HEK293 (cell line): ENCODE measurements around the gene PSMD13.
"Not testable (repeated sequence)": the region's sequence is repeated elsewhere in the genome, so short reads cannot be mapped to it uniquely, and the experiment has no call there.

ENCODE experiments used
- CTCF ChIA-PET: fragments of 350-600 bp; formaldehyde crosslinking; extraction: SDS; loops from one replicate; lab custom pipeline; 2021; ENCODE audit warnings: antibody characterized with exemption; lab: Yijun Ruan, JAX
- POLR2A ChIA-PET: fragments of 300-600 bp; formaldehyde crosslinking; extraction: SDS; loops from one replicate; lab custom pipeline; 2020; ENCODE audit warnings: antibody characterized with exemption, inconsistent platforms; lab: Yijun Ruan, JAX
- H3K27ac ChIP-seq: fragments of 200-500 bp; sonication (Bioruptor generic); 2 replicates; pipeline ENCODE4 v1.5.1; 2014; ENCODE audit warnings: low read depth, low read length, control low read depth, inconsistent platforms; ENCODE audit errors: extremely low read depth
- H3K36me3 ChIP-seq, 2 experiments: fragments of 200-500 bp in 1 of 2; sonication (Bioruptor generic) in 1 of 2; 1 replicate in 1 of 2; 2 replicates in 1 of 2; pipeline ENCODE4 v1.5.1; 2014 to 2017; ENCODE audit warnings: inconsistent platforms in 2 of 2, low read length in 2 of 2; ENCODE audit not compliant: control insufficient read depth in 2 of 2, insufficient read depth in 1 of 2
- H3K4me1 ChIP-seq: fragments of 200-500 bp; sonication (Bioruptor generic); 2 replicates; pipeline ENCODE4 v1.5.1; 2014; ENCODE audit warnings: mild to moderate bottlenecking, low read length, inconsistent platforms; ENCODE audit not compliant: control insufficient read depth, insufficient read depth
- H3K4me3 ChIP-seq: 2 replicates; pipeline ENCODE4 v1.5.1; 2011; ENCODE audit warnings: low read depth, mild to moderate bottlenecking, control low read depth, low read length, moderate library complexity
- H3K9me3 ChIP-seq: fragments of 200-500 bp; sonication (Bioruptor generic); 2 replicates; pipeline ENCODE4 v1.5.1; 2014; ENCODE audit warnings: low read depth, low read length, inconsistent platforms; ENCODE audit not compliant: control insufficient read depth, insufficient read depth
- GFI1B ChIP-seq: fragments of 450-650 bp; formaldehyde crosslinking; IDR thresholded peaks from 2 replicates; pipeline ENCODE4 v1.5.1; 2016; ENCODE audit warnings: missing biosample characterization, missing genetic modification characterization
- KLF10 ChIP-seq: fragments of 450-650 bp; IDR thresholded peaks from 2 replicates; pipeline ENCODE4 v1.5.1; 2018; ENCODE audit warnings: missing biosample characterization, mild to moderate bottlenecking, missing genetic modification characterization
- MEIS1 ChIP-seq: sonication (generic); formaldehyde crosslinking; IDR thresholded peaks from 2 replicates; pipeline ENCODE4 v1.8.1; 2022; ENCODE audit warnings: missing genetic modification reagents, mild to moderate bottlenecking, borderline replicate concordance
- PRDM1 ChIP-seq: fragments of 450-650 bp; formaldehyde crosslinking; IDR thresholded peaks from 2 replicates; pipeline ENCODE4; 2016; ENCODE audit warnings: missing biosample characterization, missing genetic modification characterization
- SP2 ChIP-seq: fragments of 450-650 bp; formaldehyde crosslinking; IDR thresholded peaks from 2 replicates; pipeline ENCODE4 v1.5.1; 2016; ENCODE audit warnings: missing biosample characterization, missing genetic modification characterization
- YY1 ChIP-seq: fragments of 450-650 bp; formaldehyde crosslinking; IDR thresholded peaks from 2 replicates; pipeline ENCODE4 v1.5.1; 2018; ENCODE audit warnings: missing biosample characterization, missing genetic modification characterization
- ZFP69B ChIP-seq: fragments of 450-650 bp; formaldehyde crosslinking; IDR thresholded peaks from 2 replicates; pipeline ENCODE4 v1.5.1; 2016; ENCODE audit warnings: missing biosample characterization, missing genetic modification characterization
- ZNF335 ChIP-seq: fragments of 450-650 bp; formaldehyde crosslinking; conservative IDR thresholded peaks from 2 replicates; pipeline ENCODE4 v1.5.1; 2016; ENCODE audit warnings: missing biosample characterization, missing genetic modification characterization
- ZNF629 ChIP-seq: fragments of 450-650 bp; formaldehyde crosslinking; IDR thresholded peaks from 2 replicates; pipeline ENCODE4 v1.5.1; 2017; ENCODE audit warnings: missing biosample characterization, missing genetic modification characterization
- ZNF747 ChIP-seq: fragments of 450-650 bp; formaldehyde crosslinking; IDR thresholded peaks from 2 replicates; pipeline ENCODE4 v1.5.1; 2016; ENCODE audit warnings: missing biosample characterization, missing genetic modification characterization
- ZNF768 ChIP-seq: fragments of 450-650 bp; formaldehyde crosslinking; IDR thresholded peaks from 2 replicates; pipeline ENCODE4 v1.5.1; 2018; ENCODE audit warnings: missing biosample characterization, mild to moderate bottlenecking, missing genetic modification characterization
- ZSCAN5A ChIP-seq: fragments of 450-650 bp; formaldehyde crosslinking; IDR thresholded peaks from 2 replicates; pipeline ENCODE4 v1.5.1; 2016; ENCODE audit warnings: missing biosample characterization, missing genetic modification characterization
- TF ChIP-seq, protein P1 (sequence below): fragments of 450-650 bp; formaldehyde crosslinking; IDR thresholded peaks from 2 replicates; pipeline ENCODE4 v1.5.1; 2016; ENCODE audit warnings: missing biosample characterization, missing genetic modification characterization

The PSMD13 gene

DNA sequence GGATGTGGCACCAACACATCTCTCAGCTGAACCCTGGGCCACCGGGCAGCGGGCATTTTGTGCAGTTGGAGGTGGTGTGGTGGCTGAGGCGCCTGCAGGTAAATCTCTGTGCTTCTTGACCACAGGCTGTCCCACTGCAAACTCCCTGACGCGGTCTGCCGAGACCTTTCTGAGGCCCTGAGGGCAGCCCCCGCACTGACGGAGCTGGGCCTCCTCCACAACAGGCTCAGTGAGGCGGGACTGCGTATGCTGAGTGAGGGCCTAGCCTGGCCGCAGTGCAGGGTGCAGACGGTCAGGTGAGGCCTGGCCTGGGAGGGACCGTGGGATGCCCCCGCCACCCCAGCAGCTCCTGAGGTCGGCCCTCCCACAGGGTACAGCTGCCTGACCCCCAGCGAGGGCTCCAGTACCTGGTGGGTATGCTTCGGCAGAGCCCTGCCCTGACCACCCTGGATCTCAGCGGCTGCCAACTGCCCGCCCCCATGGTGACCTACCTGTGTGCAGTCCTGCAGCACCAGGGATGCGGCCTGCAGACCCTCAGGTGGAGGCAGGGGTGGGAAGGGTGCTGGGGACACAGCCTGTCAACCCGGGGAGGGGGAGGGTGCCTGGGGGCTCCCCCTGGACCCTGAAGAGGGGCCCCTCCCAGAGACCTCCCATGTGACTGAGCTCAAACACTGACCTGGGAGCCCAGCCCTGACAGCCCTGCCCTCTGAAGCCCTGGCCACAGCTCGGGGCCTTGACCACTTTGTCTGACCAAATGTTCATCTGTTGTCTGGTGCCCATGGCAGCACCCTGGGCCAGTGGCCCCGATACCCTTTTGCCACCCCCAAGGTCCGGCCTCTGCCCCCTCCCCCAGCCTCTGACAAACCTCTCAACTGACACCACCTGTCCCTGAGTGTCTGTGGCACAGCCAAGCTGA, 47.6 kb downstream of the PSMD13 start (continued):
- no peak for TF ChIP-seq ZNF768 (tag by site-specific recombination)
- TF ChIP-seq MEIS1: no peak

DNA sequence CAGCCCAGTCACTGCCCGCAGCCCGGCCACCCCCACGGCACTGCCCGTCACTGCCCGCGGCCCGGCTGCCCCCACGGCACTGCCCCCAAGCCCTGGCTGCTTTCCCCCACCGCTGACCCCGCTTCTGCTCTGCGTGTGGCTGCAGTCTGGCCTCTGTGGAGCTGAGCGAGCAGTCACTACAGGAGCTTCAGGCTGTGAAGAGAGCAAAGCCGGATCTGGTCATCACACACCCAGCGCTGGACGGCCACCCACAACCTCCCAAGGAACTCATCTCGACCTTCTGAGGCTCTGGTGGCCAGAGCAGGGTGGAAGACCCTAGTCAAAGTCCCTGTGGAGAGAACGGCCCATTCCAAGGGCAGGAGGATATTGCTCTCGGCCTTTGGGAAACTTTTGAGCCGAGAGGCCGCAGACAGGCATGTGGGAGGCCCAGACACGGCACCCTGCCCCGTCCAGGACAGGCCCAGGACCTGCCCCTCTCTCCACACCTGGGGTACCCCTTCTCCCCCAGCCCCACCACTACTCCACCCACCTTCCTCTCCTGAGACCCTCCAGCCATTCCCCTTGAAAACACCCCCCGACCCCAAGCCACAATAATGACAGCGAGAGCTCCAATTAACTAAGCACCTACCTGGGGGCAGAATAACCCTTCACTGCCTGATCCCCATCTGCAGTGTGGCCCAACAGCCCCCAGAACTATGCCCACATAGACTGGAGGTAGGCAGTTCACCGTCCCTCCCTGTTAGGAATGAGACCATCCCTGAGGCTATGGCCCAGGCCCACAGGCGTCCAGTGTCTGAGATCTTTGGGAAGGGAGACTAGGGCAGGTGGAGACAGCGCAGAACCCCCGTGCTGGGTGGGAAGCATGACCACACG, 48.5 kb downstream of the PSMD13 start:
- CTCF ChIA-PET: interaction anchor here (0.7 kb wide), 1 partner anchor 40 kb away, joined by 5 read pairs; no protein-coding TSS in a partner anchor
- Histone ChIP-seq H3K9me3 (no peaks in the 10 kb centered on the region), H3K4me3 (no peak overlapping the region), H3K36me3 (no peaks in the 10 kb centered on the region), H3K4me1 (no peaks in the 10 kb centered on the region), H3K27ac (no peak overlapping the region)
- POLR2A ChIA-PET: no interaction called here
- no peak for TF ChIP-seq ZSCAN5A (tag by site-specific recombination)
- no peak for TF ChIP-seq ZNF747

- Histone ChIP-seq H3K4me3 (no peak overlapping the region), H3K9me3 (no peaks in the 10 kb centered on the region), H3K36me3 (peaks cover 0 to 1% of the 10 kb centered on the region in 2 experiments; a peak in 1 of 3 replicates), H3K4me1 (no peaks in the 10 kb centered on the region), H3K27ac (no peak overlapping the region)
- TF ChIP-seq PRDM1 (tag by site-specific recombination): 0 out of 2 replicates have a peak, but pooled peaks have one; percentile 19
- TF ChIP-seq ZNF335 (tag by site-specific recombination): no peak
- ChIA-PET CTCF (interaction anchor here (1.0 kb wide), 1 partner anchor 35 kb away, joined by 3 read pairs; no protein-coding TSS in a partner anchor), POLR2A (no interaction called here)
Measured at GRCh38 chr11:285894-286220, 49.1 kb downstream of the PSMD13 start.

GRCh38 chr11:286977-287820, 50.4 kb downstream of the PSMD13 start:
- H3K27ac ChIP-seq, H3K4me3 ChIP-seq, H3K36me3 ChIP-seq, H3K4me1 ChIP-seq, H3K9me3 ChIP-seq, POLR2A ChIA-PET: not testable (repeated sequence)
- CTCF ChIA-PET: interaction anchor here (0.6 to 2.0 kb wide), 3 partner anchors 36 to 163 kb away, joined by 3 to 9 read pairs (median 3); no protein-coding TSS in a partner anchor

- POLR2A ChIA-PET: no interaction called here
- H3K4me1 ChIP-seq: no peaks in the 10 kb centered on the region
- peak overlapping the region; percentile 45 for H3K4me3 ChIP-seq
- TF ChIP-seq ZFP69B (tag by site-specific recombination): 0 out of 2 replicates have a peak, but pooled peaks have one; percentile 46
- TF ChIP-seq, protein P1, sequence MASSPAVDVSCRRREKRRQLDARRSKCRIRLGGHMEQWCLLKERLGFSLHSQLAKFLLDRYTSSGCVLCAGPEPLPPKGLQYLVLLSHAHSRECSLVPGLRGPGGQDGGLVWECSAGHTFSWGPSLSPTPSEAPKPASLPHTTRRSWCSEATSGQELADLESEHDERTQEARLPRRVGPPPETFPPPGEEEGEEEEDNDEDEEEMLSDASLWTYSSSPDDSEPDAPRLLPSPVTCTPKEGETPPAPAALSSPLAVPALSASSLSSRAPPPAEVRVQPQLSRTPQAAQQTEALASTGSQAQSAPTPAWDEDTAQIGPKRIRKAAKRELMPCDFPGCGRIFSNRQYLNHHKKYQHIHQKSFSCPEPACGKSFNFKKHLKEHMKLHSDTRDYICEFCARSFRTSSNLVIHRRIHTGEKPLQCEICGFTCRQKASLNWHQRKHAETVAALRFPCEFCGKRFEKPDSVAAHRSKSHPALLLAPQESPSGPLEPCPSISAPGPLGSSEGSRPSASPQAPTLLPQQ: 0 out of 2 replicates have a peak, but pooled peaks have one; percentile 17
- TF ChIP-seq SP2 (tag by site-specific recombination): 0 out of 2 replicates have a peak, but pooled peaks have one; percentile 8
- TF ChIP-seq KLF10 (tag by site-specific recombination): no peak
- TF ChIP-seq GFI1B: no peak
- no peak for TF ChIP-seq ZNF629
- TF ChIP-seq YY1 (tag by site-specific recombination): no peak
- TF ChIP-seq, all 188 proteins: peak for 3
- H3K36me3 ChIP-seq: peaks cover 0 to 17% of the 10 kb centered on the region in 2 experiments; a peak in 1 of 3 replicates
- CTCF ChIA-PET: interaction anchor here (0.6 to 2.0 kb wide), 2 partner anchors 21 to 37 kb away, joined by 5 to 9 read pairs; no protein-coding TSS in a partner anchor
- H3K27ac ChIP-seq: no peak overlapping the region
- no peaks in the 10 kb centered on the region for H3K9me3 ChIP-seq
Measured at GRCh38 chr11:287821-288477, 51.2 kb downstream of the PSMD13 start.
